Dedifferentiated amniotic fluid mesenchymal stem cell (primary cell): ENCODE results near the gene TEC.
"Not testable (repeated sequence)": the region's sequence is repeated elsewhere in the genome, so short reads cannot be mapped to it uniquely, and the experiment has no call there.

Experiments used
- DNase-seq: peaks from one replicate; pipeline ENCODE4 v3.0.0-alpha.2; 2016; ENCODE audit errors: extremely low spot score

TEC gene

GRCh38 chr4:48242511-48243195 is 27.0 kb downstream of the TEC start:
- no peak for DNase-seq

GRCh38 chr4:48241731-48242130 is 27.9 kb downstream of the TEC start:
- DNase-seq: no peak

- DNase-seq: no peak
These were observed 31.5 kb downstream of the TEC start for GRCh38 chr4:48237996-48238645.

DNA sequence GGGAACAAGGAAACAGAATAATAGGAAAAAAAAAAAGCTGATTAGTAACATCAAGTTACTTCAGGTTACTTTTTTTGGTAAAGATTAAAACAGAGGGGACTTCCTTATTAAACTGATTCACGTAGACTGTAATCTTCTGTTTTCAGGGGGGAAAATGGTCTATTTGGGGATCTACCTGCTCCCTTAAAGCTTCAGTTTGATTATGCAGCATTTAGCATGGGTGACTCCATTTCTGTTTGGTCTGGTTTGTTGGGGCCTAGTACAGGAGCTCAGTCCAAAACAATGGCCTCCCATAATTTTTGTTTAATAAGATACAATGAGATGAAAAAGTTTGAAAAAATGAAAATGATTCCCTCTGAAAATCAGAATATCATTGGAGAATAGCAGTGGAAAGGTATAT is 34.6 kb downstream of the TEC start:
- no peak for DNase-seq

- no peak for DNase-seq
These were observed 35.1 kb downstream of the TEC start for GRCh38 chr4:48234575-48234974.

DNA sequence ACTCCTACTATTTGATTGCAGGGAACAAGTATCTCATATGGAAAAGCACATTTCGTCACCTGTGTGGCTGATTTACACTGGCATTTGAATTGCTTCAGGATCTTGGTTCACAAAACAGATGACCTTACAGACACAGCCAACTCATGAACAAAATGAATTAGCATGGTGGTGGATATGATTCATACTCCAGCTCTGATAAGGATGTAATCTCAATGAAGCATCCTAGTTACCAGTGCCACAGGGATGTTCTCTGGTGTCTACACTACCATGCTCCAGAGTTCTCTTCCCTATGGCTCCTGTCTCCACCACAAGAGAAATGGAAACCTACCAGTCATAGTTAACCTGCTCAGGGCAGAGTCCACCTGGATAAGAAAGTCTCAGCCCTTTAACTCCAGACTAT is 40.7 kb downstream of the TEC start:
- no peak for DNase-seq

DNA sequence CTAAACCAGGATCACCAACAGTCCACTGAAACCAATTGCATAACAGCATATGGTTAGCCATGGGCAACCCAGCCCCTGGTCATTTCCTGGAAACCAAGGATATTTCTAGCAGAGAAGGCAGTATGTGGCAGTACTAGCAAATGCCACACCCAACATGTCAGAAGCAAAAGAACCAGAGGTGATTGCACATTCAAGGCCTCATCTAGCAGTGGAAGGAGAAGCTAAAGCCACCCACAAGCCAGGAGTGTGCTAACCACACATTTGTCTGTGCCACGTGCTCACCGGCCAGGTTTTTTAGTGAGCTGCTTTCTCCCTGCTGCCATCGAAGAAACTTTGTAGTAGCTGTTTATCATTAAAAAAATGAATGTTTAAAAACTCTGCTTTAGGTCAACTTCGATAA is 42.0 kb downstream of the TEC start:
- no peak for DNase-seq

GRCh38 chr4:48226199-48226598 is 43.4 kb downstream of the TEC start:
- no peak for DNase-seq

GRCh38 chr4:48225368-48226141 is 44.1 kb downstream of the TEC start:
- DNase-seq: no peak

GRCh38 chr4:48224606-48225005 is 45.0 kb downstream of the TEC start:
- DNase-seq: no peak

GRCh38 chr4:48223633-48224295 is 45.9 kb downstream of the TEC start:
- no peak for DNase-seq

DNA sequence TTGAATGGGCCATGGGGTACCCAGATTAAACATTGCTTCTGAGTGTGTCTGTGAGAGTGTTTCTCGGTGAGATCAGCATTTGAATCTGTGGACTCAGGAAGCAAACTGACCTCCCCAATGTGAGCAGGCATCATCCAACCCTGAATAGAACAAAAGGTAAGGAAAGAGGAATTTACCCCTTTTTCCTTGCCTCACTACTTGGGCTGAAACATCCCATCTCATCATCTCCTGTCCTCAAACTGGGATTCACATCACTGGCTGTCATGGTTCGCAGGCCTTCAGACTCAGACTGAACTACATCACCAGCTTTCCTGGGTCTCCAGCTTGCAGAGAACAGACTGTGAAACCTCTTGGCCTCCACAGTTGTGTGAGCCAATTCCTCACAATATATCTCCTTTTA is 47.1 kb downstream of the TEC start:
- no peak for DNase-seq

DNA sequence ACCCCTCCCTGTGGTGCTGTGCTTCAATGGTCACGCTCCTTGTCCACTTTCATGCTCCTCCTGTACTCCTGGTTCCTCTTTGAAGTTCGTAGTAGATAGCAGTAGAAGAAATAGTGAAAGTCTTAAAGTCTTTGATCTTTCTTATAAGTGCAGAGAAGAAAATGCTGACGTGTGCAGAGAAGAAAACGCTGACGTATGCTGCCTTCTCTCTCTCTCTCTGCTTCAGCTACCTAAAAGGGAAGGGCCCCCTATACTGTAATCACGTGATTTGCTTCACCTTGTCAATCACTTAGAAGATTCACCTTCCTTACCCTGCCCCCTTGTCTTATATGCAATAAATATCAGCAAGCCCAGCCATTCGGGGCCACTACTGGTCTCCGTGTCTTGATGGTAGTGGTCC is 50.2 kb downstream of the TEC start:
- DNase-seq: not testable (repeated sequence)

- DNase-seq: no peak
These were observed 53.1 kb downstream of the TEC start for GRCh38 chr4:48216563-48216962.

GRCh38 chr4:48215977-48216376 is 53.7 kb downstream of the TEC start:
- DNase-seq: no peak

- no peak for DNase-seq
These were observed 57.5 kb downstream of the TEC start for GRCh38 chr4:48212165-48212564.

DNA sequence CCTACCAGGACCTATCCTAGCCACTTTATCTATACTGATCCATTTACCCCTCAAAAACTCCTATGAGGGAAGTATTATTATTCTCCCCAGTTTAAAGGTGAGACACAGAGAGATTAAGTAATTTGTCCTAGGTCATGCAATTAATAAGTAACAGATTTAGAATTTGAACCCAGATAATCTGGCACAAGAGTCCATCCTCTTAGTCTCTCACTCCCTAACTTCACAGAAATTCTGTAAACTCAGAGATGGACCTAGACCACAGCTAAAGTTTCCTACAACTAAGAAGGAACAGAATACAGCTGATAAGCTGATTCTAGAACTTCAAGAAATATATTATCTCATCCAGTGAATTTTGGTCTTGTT is 58.7 kb downstream of the TEC start:
- no peak for DNase-seq

GRCh38 chr4:48205626-48206025 is 64.0 kb downstream of the TEC start:
- no peak for DNase-seq

DNA sequence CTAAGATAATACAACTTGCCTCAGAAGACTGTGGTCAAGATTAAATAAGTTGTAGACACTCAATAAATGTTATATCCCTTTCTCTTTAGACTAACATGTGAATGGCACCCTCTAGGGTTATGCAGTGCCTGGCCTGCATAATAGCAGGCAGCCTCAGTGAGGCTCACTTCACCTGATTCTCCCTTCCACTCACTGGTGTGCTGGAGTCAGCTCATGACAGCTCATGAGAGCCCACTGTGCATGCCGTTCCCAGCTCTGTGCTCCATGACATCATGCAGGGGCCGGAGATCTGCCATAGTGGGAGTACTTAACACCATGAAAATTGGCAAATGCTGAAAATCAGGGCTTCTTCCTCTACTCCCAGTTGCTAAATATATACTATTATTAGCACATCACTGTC is 64.5 kb downstream of the TEC start:
- no peak for DNase-seq

GRCh38 chr4:48203819-48204218 is 65.8 kb downstream of the TEC start:
- DNase-seq: no peak

GRCh38 chr4:48197643-48198237 is 71.9 kb downstream of the TEC start:
- DNase-seq: no peak
